GM18867 (cell line): ENCODE measurements around the gene PTPN18.
"Not testable (repeated sequence)": the region's sequence is repeated elsewhere in the genome, so short reads cannot be mapped to it uniquely, and the experiment has no call there.

ENCODE experiments used
- ATAC-seq: cut with Tn5 transposase; IDR thresholded peaks from one replicate; pipeline ENCODE4 v1.9.1; 2021; ENCODE audit warnings: mild to moderate bottlenecking, moderate library complexity; ENCODE audit not compliant: unreplicated experiment

PTPN18 gene

DNA sequence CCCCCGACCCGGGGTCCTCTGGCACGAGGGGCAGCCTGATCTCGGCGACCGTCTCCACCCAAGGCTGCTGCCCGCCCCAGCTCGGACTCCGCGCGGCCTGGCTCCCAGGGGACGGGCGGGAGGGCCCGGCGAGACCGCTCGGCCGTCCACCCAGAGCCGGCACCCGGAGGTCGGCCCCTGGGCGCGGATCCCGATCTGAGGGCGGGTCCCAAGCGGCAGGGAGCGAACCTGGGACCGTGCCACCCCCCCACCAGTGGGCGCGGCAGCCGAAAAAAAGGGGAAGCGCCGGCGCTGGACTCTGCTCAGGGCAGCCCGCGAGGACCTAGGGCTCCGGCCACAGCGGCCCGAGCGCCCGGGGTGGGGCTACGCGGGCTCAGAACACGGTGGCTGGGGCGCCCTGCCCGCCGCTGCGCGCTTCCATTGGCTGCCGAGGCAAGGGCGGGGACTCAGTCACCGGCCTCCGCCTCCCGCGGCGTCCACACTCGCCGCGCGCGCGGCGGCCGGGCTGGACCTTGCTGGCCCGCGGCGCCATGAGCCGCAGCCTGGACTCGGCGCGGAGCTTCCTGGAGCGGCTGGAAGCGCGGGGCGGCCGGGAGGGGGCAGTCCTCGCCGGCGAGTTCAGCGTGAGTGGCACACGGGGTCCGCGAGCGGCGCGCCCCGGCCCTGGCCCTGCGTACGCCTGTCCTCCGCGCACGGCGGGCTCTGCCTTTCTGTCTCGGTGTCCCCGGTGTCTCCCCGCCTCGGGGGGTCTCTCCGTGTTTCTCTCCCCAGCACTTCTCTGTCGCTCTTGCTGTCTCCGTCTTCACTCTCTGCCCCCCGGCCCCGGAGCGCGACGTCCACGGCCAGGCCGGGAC lies at the start of gene PTPN18:
PTPN18 (plus strand) TSS at position 479 of the 854 bp plus-strand sequence; CDS start at position 531, 52 bp downstream.
- peak; percentile 97 for ATAC-seq

DNA sequence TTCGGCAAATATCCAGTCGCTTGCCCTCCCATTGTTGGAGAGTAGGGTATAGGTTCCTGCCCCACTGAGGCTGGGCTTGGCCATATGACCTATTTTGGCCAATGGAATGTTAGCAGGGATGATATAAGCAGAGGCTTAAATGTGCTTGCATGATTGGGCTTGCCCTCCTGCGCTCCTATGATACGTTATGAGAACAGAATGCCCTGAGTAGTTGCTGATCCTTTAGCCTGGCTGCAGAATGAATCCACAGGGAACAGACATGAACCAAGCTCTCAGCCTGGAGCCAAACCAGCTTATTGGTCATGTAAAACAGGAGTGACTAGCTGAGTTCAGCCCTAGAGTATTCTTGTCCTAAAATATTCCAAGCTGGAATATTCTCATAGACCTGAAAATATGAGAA lies 48.0 kb upstream of the PTPN18 start:
- ATAC-seq = no peak

DNA sequence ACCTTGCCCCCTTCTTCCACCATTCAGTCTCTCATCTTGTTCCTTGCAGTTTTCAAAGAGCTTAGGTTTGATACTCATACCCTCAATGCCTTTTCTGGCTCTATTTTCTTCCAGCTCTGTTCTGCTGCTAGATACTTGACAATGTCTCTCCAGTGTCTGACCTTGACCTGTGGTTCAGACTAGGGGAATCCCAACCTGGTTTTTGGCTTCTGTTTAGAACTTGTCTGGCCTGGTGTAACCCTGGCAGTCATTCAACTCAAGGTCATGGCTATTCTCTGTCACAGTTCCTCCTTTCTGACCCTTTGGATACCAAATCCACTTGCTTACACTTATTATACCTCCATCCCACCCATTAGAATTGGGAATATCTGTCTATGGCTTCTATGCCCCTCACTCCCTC lies 45.0 kb upstream of the PTPN18 start:
- ATAC-seq = no peak

- no peak for ATAC-seq
Observed at GRCh38 chr2:130313812-130314334, 42.0 kb upstream of the PTPN18 start.

DNA sequence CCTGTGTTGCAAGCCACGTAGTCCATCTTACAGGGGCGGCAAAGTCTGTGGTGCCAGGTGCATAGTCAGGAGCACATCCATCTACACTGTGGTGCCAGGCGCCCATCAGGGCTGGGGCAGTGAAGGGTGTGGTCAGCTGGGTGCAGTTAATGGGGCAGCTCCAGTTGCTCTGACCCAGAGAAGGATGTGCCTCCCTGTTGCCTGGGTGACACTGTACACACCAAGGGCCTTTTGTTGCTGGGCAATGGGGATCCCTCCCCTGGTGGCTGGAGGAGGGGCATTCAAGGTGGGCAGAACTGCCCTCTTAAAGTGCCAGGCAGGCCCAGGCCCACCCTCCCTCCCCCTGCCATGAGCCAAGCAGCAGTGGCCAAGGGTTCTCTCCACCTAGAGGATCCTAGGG lies 41.5 kb upstream of the PTPN18 start:
- no peak for ATAC-seq

DNA sequence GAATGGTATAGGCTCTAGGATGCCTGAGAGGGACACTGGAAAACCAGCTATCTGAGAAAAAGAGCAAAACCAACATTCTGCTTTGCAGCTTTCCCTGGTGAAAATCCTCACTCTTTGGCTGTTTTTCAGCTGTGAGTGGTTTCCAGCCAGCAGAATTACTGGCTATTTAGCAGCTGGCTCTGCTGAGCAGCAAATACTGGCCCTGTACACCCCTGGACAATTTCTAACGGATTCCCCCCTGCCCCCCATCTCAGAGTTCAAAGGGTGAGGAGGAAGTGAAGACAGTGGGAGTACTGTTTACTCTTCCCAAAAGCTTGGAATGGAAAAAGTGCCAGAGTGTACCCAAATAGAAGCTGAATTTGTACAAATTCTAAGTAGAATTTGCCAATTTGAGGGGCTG lies 39.3 kb upstream of the PTPN18 start:
- no peak for ATAC-seq

DNA sequence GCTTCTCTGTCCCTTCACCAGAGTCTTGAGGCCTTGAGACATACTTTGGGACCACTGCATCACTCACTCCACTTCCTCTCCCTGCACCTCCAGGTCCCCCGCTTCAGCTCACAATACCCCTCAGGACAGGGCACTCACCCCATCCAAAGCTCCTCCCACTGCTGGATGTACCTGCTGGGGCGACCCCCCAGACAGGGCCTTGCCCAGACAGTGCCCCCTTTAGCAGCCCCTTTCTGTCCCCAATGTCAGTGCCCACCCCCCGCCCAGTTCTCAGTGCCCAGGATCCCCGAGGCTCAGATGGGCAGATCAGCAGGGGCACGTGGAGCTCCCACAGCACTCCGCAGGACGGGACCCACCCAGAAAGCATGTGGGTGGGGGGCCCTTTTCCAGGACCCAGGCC lies 37.0 kb upstream of the PTPN18 start:
- no peak for ATAC-seq

DNA sequence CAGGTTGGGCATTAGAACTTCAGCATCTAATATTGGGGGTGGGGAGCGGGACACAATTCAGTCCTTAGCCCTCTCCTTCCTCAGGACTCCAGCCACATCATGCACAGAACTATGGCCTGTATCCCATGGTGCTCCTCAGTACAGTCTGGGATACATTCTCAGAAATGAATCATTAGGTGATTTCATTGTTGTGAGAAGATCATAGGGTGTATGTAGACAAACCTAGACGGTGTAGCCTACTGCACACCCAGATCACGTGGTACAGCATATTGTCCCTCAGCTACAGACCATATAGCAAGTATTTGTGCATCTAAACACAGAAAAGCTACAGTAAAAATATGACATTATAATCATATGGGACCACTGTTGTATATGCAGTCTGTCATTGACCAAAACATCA lies 36.3 kb upstream of the PTPN18 start:
- no peak for ATAC-seq

- ATAC-seq = no peak
Observed at GRCh38 chr2:130327703-130328527, 27.9 kb upstream of the PTPN18 start.

- no peak for ATAC-seq
Observed at GRCh38 chr2:130328710-130329109, 27.1 kb upstream of the PTPN18 start.

- ATAC-seq = peak; percentile 77
Observed at GRCh38 chr2:130332271-130333073, 23.4 kb upstream of the PTPN18 start.

DNA sequence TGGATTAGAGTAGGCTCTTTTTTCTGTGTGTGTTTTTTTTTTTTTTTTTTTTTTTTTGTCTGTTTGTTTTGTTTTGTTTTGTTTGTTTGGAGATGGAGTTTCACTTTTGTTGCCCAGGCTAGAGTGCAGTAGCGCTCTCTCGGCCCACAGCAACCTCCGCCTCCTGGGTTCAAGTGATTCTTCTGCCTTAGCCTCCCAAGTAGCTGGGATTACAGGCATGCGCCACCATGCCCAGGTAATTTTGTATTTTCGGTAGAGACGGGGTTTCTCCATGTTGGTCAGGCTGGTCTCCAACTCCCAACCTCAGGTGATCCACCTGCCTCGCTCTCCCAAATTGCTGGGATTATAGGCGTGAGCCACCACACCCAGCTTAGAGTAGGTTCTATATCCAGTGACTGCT lies 22.6 kb upstream of the PTPN18 start:
- ATAC-seq = not testable (repeated sequence)

DNA sequence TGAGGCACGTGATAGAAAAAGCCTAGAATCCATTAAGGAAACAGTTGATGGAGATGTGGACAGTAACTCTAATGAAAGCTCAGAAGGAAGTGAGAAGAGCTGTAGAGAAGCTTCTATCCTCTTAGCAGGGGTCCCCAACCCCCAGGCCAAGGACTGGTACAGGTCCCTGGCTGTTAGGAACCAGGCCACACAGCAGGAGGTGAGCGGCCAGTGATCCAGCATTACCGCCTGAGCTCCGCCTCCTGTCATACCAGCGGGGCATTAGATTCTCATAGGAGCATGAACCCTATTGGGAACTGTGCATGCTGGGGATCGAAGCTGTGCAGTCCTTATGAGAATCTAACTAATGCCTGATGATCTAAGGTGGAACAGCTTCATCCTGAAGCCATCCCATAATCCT lies 21.8 kb upstream of the PTPN18 start:
- no peak for ATAC-seq

GRCh38 chr2:130335226-130335625 lies 20.6 kb upstream of the PTPN18 start:
- ATAC-seq = no peak

DNA sequence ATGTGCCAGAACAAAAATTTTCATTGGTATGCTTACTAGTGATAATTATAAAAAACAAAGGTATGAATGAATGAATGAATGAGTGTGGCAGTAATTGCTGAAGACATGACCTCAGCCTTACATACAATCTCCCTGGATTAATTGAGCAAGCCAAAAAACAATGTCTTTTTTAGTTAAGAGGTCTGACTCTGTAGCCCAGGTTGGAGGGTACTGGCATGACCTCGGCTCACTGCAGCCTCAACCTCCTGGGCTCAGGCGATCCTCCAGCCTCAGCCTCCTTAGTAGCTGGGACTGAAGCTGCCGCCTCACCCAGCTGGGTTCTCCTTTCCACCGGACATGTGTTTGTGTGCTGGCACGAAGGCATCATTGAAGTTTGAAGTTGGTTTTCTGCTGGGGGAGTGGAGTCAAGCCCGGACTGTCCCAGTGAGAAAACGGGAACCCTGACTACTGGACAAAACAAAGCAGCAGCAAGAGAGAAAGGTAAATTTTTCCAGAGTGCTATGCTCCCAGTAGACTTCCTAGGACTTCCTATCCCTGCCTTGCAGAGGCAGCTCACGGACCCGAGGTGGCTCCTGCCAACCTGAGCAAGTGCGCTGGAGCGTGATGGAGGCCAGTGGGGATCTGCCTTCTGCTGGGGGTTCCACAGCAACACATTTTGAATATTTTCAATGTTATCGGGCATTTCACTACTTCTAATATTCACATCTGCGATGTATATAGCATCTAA lies 19.5 kb upstream of the PTPN18 start:
- no peak for ATAC-seq

DNA sequence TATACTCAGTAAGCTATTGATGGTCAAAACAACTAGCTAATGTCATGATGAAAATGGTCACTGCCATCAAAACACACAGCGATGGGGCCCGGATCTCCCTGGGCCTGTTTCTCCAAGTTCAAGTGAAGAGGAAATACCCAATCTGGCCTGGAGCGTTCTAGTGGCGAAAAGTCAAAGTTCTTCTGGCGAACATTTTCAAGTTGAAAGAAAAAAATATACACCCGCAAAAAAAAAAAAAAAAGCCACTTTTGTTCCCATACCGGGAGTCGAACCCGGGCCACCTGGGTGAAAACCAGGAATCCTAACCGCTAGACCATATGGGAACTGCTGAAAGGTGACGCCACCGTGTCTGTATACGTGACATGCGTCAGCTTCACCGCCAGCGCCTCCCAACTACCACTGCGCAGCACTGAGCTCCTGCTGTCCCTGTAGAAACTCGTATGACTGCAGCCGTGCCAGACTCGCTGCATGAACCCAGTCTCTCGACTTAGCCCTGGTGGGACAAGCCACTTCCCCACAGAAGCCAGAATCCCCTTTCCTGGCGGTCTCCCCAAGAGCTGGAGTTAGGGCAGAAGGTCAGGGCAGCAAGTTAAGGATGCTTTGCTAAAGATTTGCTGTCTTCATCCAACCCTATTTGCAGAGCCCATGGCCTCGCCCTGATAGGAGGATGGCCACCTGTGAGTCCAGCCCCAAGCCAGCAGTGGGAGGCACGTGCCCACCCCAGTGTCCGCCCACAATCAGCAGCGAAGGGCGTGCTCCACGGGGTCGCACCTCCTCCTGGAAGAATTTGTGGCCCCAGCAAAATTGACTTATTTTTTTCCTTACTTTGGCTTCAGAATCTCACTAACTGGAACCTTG lies 18.8 kb upstream of the PTPN18 start:
- ATAC-seq = no peak

DNA sequence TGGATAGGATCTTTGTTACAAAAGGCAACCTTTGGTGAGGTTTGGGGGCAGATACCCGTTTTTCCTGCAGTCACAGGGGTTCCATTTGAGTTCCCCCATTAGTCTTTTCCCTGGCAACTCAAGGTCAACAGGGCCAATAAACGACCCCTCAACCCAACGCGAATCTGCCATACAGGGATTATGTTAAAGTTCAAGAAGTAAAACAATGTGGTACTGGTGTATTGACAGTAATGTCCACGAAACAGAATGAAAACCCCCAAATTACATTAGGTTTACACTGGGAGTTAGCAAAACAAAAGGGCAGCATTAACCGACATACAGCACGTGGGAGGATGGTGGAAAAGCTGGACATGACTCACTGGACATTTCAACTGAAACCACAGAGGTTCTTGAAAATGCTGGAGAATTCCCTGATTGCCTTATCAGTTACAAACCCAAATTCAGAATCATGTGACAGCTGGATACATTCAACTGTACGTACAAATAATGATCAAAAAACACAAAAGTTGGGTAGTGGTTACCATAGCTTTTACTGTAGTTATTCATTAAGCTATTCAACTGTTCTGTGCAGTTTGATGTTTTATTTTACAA lies 18.0 kb upstream of the PTPN18 start:
- no peak for ATAC-seq

GRCh38 chr2:130338793-130339345 lies 17.0 kb upstream of the PTPN18 start:
- no peak for ATAC-seq
